MM.1S (cell line): ENCODE data around the gene BFSP1.

ENCODE experiments used
- DNase-seq: peaks from one replicate; pipeline ENCODE4 v3.0.0-alpha.2; 2015
- H2AFZ ChIP-seq: fragments of 300-600 bp; sonication (generic); 2 replicates; pipeline ENCODE4 v1.6.0; 2016; ENCODE audit warnings: antibody characterized with exemption, low read length
- H3F3A ChIP-seq: fragments of 300-600 bp; sonication (generic); 2 replicates; pipeline ENCODE4 v1.6.1; 2016; ENCODE audit warnings: mild to moderate bottlenecking, antibody characterized with exemption, low read length, moderate library complexity, mixed read lengths; ENCODE audit not compliant: insufficient read depth
- H3K27ac ChIP-seq: fragments of 300-600 bp; sonication (generic); 2 replicates; pipeline ENCODE4 v1.5.1; 2016; ENCODE audit warnings: mild to moderate bottlenecking, low read length
- H3K27me3 ChIP-seq: fragments of 300-600 bp; sonication (generic); replicated peaks from 2 replicates; pipeline ENCODE4 v1.6.0; 2016; ENCODE audit warnings: low read length; ENCODE audit not compliant: insufficient read depth
- H3K36me3 ChIP-seq: fragments of 300-600 bp; sonication (generic); replicated peaks from 2 replicates; pipeline ENCODE4 v1.6.1; 2016; ENCODE audit warnings: mild to moderate bottlenecking, low read length, mixed read lengths; ENCODE audit not compliant: insufficient read depth
- H3K4me1 ChIP-seq: fragments of 300-600 bp; sonication (generic); 2 replicates; pipeline ENCODE4 v1.6.1; 2016; ENCODE audit warnings: low read length, mixed read lengths
- H3K4me2 ChIP-seq: fragments of 300-600 bp; sonication (generic); 2 replicates; pipeline ENCODE4 v1.6.0; 2016; ENCODE audit warnings: low read depth, low read length
- H3K4me3 ChIP-seq: fragments of 300-600 bp; sonication (generic); 2 replicates; pipeline ENCODE4 v1.5.1; 2016; ENCODE audit warnings: low read length, mixed read lengths
- H3K79me2 ChIP-seq: fragments of 300-600 bp; sonication (generic); 2 replicates; pipeline ENCODE4 v1.6.1; 2016; ENCODE audit warnings: mixed run types, low read length, mixed read lengths
- H3K9ac ChIP-seq: fragments of 300-600 bp; sonication (generic); 2 replicates; pipeline ENCODE4 v1.6.1; 2016; ENCODE audit warnings: low read length, mixed read lengths
- H3K9me2 ChIP-seq: fragments of 300-600 bp; sonication (generic); replicated peaks from 2 replicates; pipeline ENCODE4 v1.6.1; 2016; ENCODE audit warnings: mild to moderate bottlenecking, low read length, mixed read lengths; ENCODE audit not compliant: insufficient read depth
- H3K9me3 ChIP-seq: fragments of 300-600 bp; sonication (generic); replicated peaks from 2 replicates; pipeline ENCODE4 v1.6.1; 2016; ENCODE audit warnings: mild to moderate bottlenecking, low read length, mixed read lengths; ENCODE audit not compliant: insufficient read depth
- H4K20me1 ChIP-seq: fragments of 300-600 bp; sonication (generic); 2 replicates; pipeline ENCODE4 v1.6.1; 2016; ENCODE audit warnings: mild to moderate bottlenecking, low read length, moderate library complexity, mixed read lengths; ENCODE audit not compliant: insufficient read depth
- EZH2 ChIP-seq: fragments of 300-600 bp; sonication (generic); optimal IDR thresholded peaks from 2 replicates; pipeline ENCODE3; 2017; ENCODE audit warnings: low read depth, mild to moderate bottlenecking, antibody characterized with exemption, low read length, mixed read lengths
- EZH2phosphoT487 ChIP-seq: fragments of 300-600 bp; sonication (generic); IDR thresholded peaks from 2 replicates; pipeline ENCODE4 v1.6.1; 2018; ENCODE audit warnings: antibody characterized with exemption, low read length
- TF ChIP-seq, protein P1 (sequence below): fragments of 300-600 bp; sonication (generic); IDR thresholded peaks from 2 replicates; pipeline ENCODE4 v1.5.1; 2016; ENCODE audit warnings: antibody characterized with exemption, low read length, mixed read lengths

BFSP1 gene

GRCh38 chr20:17448071-17448470 is 83.1 kb downstream of the BFSP1 start:
- Histone ChIP-seq H3K4me2 (no peak overlapping the region), H3K4me3 (no peak overlapping the region), H3K9me2 (no peaks in the 10 kb centered on the region), H3K9me3 (no peaks in the 10 kb centered on the region), H3K9ac (no peak overlapping the region), H3K36me3 (no peaks in the 10 kb centered on the region), H4K20me1 (no peaks in the 10 kb centered on the region), H3K27me3 (no peaks in the 10 kb centered on the region), H2AFZ (no peak overlapping the region), H3K27ac (no peak overlapping the region), H3K79me2 (no peaks in the 10 kb centered on the region), H3K4me1 (no peaks in the 10 kb centered on the region), H3F3A (no peaks in the 10 kb centered on the region)
- TF ChIP-seq EZH2 (no peak), EZH2phosphoT487 (no peak)
- TF ChIP-seq, protein P1, sequence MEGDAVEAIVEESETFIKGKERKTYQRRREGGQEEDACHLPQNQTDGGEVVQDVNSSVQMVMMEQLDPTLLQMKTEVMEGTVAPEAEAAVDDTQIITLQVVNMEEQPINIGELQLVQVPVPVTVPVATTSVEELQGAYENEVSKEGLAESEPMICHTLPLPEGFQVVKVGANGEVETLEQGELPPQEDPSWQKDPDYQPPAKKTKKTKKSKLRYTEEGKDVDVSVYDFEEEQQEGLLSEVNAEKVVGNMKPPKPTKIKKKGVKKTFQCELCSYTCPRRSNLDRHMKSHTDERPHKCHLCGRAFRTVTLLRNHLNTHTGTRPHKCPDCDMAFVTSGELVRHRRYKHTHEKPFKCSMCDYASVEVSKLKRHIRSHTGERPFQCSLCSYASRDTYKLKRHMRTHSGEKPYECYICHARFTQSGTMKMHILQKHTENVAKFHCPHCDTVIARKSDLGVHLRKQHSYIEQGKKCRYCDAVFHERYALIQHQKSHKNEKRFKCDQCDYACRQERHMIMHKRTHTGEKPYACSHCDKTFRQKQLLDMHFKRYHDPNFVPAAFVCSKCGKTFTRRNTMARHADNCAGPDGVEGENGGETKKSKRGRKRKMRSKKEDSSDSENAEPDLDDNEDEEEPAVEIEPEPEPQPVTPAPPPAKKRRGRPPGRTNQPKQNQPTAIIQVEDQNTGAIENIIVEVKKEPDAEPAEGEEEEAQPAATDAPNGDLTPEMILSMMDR = no peak
- no peak for DNase-seq

DNA sequence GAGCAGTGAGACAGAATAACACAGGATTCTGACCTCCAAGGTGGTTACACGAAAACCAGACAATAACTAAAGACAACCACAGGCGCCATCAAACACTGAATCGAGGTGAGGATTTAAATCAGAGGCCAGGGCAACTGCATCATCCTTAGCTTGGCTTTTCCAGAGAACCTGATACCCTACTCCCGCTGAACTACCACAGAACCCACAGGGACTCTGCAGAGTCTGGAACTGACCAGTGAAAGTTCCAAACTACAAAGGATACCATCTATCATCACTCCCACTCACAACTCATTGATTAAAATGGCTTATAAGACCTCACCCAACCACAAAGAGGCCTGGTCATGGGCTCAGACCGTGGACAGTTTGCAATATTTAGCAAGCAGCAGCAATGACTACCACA is 85.0 kb downstream of the BFSP1 start:
- Histone ChIP-seq H2AFZ (no peak overlapping the region), H3K9me3 (no peaks in the 10 kb centered on the region), H3K36me3 (no peaks in the 10 kb centered on the region), H3K79me2 (no peaks in the 10 kb centered on the region), H3F3A (no peaks in the 10 kb centered on the region), H3K27ac (no peak overlapping the region), H3K9ac (no peak overlapping the region), H3K4me3 (no peak overlapping the region), H3K4me2 (no peak overlapping the region), H3K27me3 (no peaks in the 10 kb centered on the region), H3K4me1 (no peaks in the 10 kb centered on the region), H4K20me1 (no peaks in the 10 kb centered on the region), H3K9me2 (no peaks in the 10 kb centered on the region)
- TF ChIP-seq EZH2phosphoT487 = no peak
- TF ChIP-seq, protein P1 = no peak
- no peak for TF ChIP-seq EZH2
- DNase-seq = no peak

GRCh38 chr20:17445543-17445942 is 85.6 kb downstream of the BFSP1 start:
- TF ChIP-seq, protein P1 = no peak
- TF ChIP-seq EZH2phosphoT487 (no peak), EZH2 (no peak)
- Histone ChIP-seq H3K79me2 (no peaks in the 10 kb centered on the region), H3K9me2 (no peaks in the 10 kb centered on the region)

More at GRCh38 chr20:17445543-17445942, 85.6 kb downstream of the BFSP1 start:
- Histone ChIP-seq H3F3A (no peaks in the 10 kb centered on the region), H3K4me2 (no peak overlapping the region), H3K36me3 (no peaks in the 10 kb centered on the region), H3K9me3 (no peaks in the 10 kb centered on the region), H3K4me1 (no peaks in the 10 kb centered on the region), H3K9ac (no peak overlapping the region), H2AFZ (no peak overlapping the region), H3K27me3 (no peaks in the 10 kb centered on the region), H3K27ac (no peak overlapping the region), H3K4me3 (no peak overlapping the region), H4K20me1 (no peaks in the 10 kb centered on the region)
- DNase-seq = no peak
